ENCODE measurements around the gene PTGIS.

Gene PTGIS

GRCh38 chr20:49529470-49529869, 38.5 kb downstream of the PTGIS start:
- no peak for TF ChIP-seq CTCF (conservative IDR thresholded peaks at IDR 0.05; ENCODE audit: low read depth, low read length)
- H3K4me3 ChIP-seq (ENCODE audit: low read length), result no peak overlapping the region
- DNase-seq (ENCODE audit: low read depth), result no peak

GRCh38 chr20:49526568-49526967, 41.4 kb downstream of the PTGIS start:
- no peak overlapping the region for H3K4me3 ChIP-seq (ENCODE audit: low read length)
- no peak for TF ChIP-seq CTCF (conservative IDR thresholded peaks at IDR 0.05; ENCODE audit: low read depth, low read length)
- no peak for DNase-seq (ENCODE audit: low read depth)

- H3K4me3 ChIP-seq (ENCODE audit: low read length), result no peak overlapping the region
These were observed 41.9 kb downstream of the PTGIS start for GRCh38 chr20:49526056-49526455.

GRCh38 chr20:49523767-49524360, 44.1 kb downstream of the PTGIS start:
- no peak overlapping the region for H3K4me3 ChIP-seq (ENCODE audit: low read length)
- DNase-seq (ENCODE audit: low read depth), result no peak
- TF ChIP-seq CTCF (conservative IDR thresholded peaks at IDR 0.05; ENCODE audit: low read depth, low read length), result no peak

More at GRCh38 chr20:49526056-49526455, 41.9 kb downstream of the PTGIS start:
- DNase-seq (ENCODE audit: low read depth), result no peak
- no peak for TF ChIP-seq CTCF (conservative IDR thresholded peaks at IDR 0.05; ENCODE audit: low read depth, low read length)

GRCh38 chr20:49521356-49521755, 46.6 kb downstream of the PTGIS start:
- TF ChIP-seq CTCF (conservative IDR thresholded peaks at IDR 0.05; ENCODE audit: low read depth, low read length), result no peak
- no peak overlapping the region for H3K4me3 ChIP-seq (ENCODE audit: low read length)
- no peak for DNase-seq (ENCODE audit: low read depth)

- no peak overlapping the region for H3K4me3 ChIP-seq (ENCODE audit: low read length)
These were observed 48.1 kb downstream of the PTGIS start for GRCh38 chr20:49519777-49520359.

More at GRCh38 chr20:49519777-49520359, 48.1 kb downstream of the PTGIS start:
- no peak for DNase-seq (ENCODE audit: low read depth)
- TF ChIP-seq CTCF (conservative IDR thresholded peaks at IDR 0.05; ENCODE audit: low read depth, low read length), result no peak
